GM12878 (cell line): ENCODE data around the gene ANKRD33B. TPM values are rescaled to one million over a fixed set of nuclear protein-coding genes. Genes with fewer than 3 reads are reported as not detected.

Experiments
- ASH2L ChIP-seq: fragments of 300-600, 200-600 bp; sonication (generic); IDR thresholded peaks from 2 replicates; pipeline ENCODE4 v1.6.1; 2017; ENCODE audit warnings: low read depth, mild to moderate bottlenecking, borderline replicate concordance
- BCL11A ChIP-seq: IDR thresholded peaks from 2 replicates; pipeline ENCODE4 v1.6.1; 2011; ENCODE audit warnings: low read depth, low read length
- CHD4 ChIP-seq: fragments of 200-600 bp; sonication (generic); IDR thresholded peaks from 2 replicates; pipeline ENCODE4 v1.6.1; 2016; ENCODE audit warnings: mild to moderate bottlenecking
- CREB1 ChIP-seq: IDR thresholded peaks from 2 replicates; pipeline ENCODE4 v1.6.1; 2012; ENCODE audit warnings: low read depth, mild to moderate bottlenecking, inconsistent platforms
- HDAC2 ChIP-seq: fragments of 200-600 bp; sonication (generic); IDR thresholded peaks from 2 replicates; pipeline ENCODE4 v1.6.1; 2017
- KDM1A ChIP-seq: fragments of 200-600 bp; sonication (generic); IDR thresholded peaks from 2 replicates; pipeline ENCODE4 v1.6.1; 2016; ENCODE audit warnings: borderline replicate concordance
- MEF2B ChIP-seq: fragments of 450-650 bp; IDR thresholded peaks from 2 replicates; pipeline ENCODE4 v1.6.1; 2018; ENCODE audit warnings: mild to moderate bottlenecking, moderate library complexity; ENCODE audit not compliant: partially characterized antibody, poor library complexity, severe bottlenecking
- MXI1 ChIP-seq: fragments of 150-350 bp; IDR thresholded peaks from 2 replicates; pipeline ENCODE4 v1.6.1; 2011; ENCODE audit warnings: low read depth, mild to moderate bottlenecking, inconsistent platforms, low read length, improper control_type of control experiment
- NFYA ChIP-seq: IDR thresholded peaks from 2 replicates; pipeline ENCODE4 v1.6.1; 2011; ENCODE audit warnings: low read depth, mild to moderate bottlenecking, low read length, improper control_type of control experiment, borderline replicate concordance
- RB1 ChIP-seq: fragments of 450-650 bp; formaldehyde crosslinking; IDR thresholded peaks from 2 replicates; pipeline ENCODE4 v1.6.1; 2017; ENCODE audit warnings: mild to moderate bottlenecking, borderline replicate concordance
- SIX5 ChIP-seq: IDR thresholded peaks from 2 replicates; pipeline ENCODE4 v1.6.1; 2011; ENCODE audit warnings: mild to moderate bottlenecking, low read depth, low read length, moderate library complexity; ENCODE audit not compliant: severe bottlenecking
- SREBF1 ChIP-seq: IDR thresholded peaks from 2 replicates; pipeline ENCODE4 v1.6.1; 2012; ENCODE audit warnings: mild to moderate bottlenecking, low read length
- SREBF2 ChIP-seq: IDR thresholded peaks from 2 replicates; pipeline ENCODE4 v1.6.1; 2012; ENCODE audit warnings: mild to moderate bottlenecking, low read length
- TCF12 ChIP-seq: IDR thresholded peaks from 2 replicates; pipeline ENCODE4 v1.6.1; 2011; ENCODE audit warnings: low read depth, mild to moderate bottlenecking, low read length
- WRNIP1 ChIP-seq: IDR thresholded peaks from 2 replicates; pipeline ENCODE4 v1.6.1; 2011; ENCODE audit warnings: low read depth, low read length, improper control_type of control experiment, borderline replicate concordance
- ZNF217 ChIP-seq: fragments of 450-650 bp; IDR thresholded peaks from 2 replicates; pipeline ENCODE4 v1.6.1; 2017; ENCODE audit warnings: antibody characterized with exemption, mild to moderate bottlenecking
- ZNF622 ChIP-seq: fragments of 450-650 bp; IDR thresholded peaks from 2 replicates; pipeline ENCODE4 v1.6.1; 2017; ENCODE audit warnings: mild to moderate bottlenecking, inconsistent platforms
- ZSCAN29 ChIP-seq: fragments of 450-650 bp; IDR thresholded peaks from 2 replicates; pipeline ENCODE4 v1.6.1; 2017; ENCODE audit warnings: mild to moderate bottlenecking, moderate library complexity
- polyA plus RNA-seq, 11 experiments: library from polyadenylated mRNA; depleted of rRNA in 4 of 11; unstranded in 6 of 11; stranded (reverse) in 5 of 11; fragments of >200 nt; fragmentation: Nextera tagmentation in 4 of 11; fragmentation: Illumina TruSeq in 1 of 11; extraction: Ambion mirVana in 4 of 11; extraction: Trizol in 1 of 11; gene quantifications; 1 replicate in 1 of 11; 2 replicates in 10 of 11; pipeline versions ENCODE4 v1.2.1 to v1.2.3, GENCODE V29; 2011 to 2016; ENCODE audit warnings: inconsistent platforms in 2 of 11, missing spikeins in 2 of 11, low read depth in 1 of 11
- total RNA-seq, 4 experiments: library from RNA; depleted of rRNA in 3 of 4; stranded (reverse); fragments of >200 nt in 3 of 4; fragmentation: Illumina TruSeq in 1 of 4; extraction: Trizol in 1 of 4; gene quantifications; 2 replicates each; pipeline versions ENCODE4 v1.2.1 to v1.2.3, GENCODE V29; 2013 to 2021
- TF ChIP-seq, protein P1 (sequence below): fragments of 450-650 bp; IDR thresholded peaks from 2 replicates; pipeline ENCODE4 v1.6.1; 2014; ENCODE audit warnings: mild to moderate bottlenecking
- TF ChIP-seq, protein P2 (sequence below): fragments of 450-650 bp; IDR thresholded peaks from 2 replicates; pipeline ENCODE4 v1.6.1; 2017; ENCODE audit warnings: mild to moderate bottlenecking, low read depth, inconsistent platforms; ENCODE audit not compliant: poor library complexity, severe bottlenecking

ANKRD33B gene
- total and polyA plus RNA-seq, 10 of the 15 experiments (the other 5 are each of a cell fraction or from before 2014, with no cell fraction given): 4.9 to 61.6 (median 15.6) TPM

DNA sequence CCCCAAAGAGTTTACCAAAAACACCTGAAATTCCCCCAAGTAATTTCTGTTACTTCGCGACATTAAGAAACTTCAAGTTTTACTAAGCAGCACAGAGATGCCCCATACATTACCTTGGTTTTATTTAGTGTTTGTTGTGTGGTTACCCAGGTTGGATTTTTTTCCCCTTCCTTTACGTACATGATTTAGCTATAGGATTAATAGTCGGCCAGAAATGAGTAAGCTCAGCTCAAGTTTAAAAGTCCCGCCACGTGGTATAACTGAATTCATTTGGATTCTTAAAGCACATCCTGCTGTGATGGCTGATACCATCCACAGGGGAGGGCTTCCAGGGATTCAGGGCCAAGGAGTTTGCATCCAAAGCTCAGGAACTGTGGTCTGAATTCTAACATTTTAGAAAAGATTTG lies 121.2 kb downstream of the ANKRD33B start (continued):
- TF ChIP-seq SREBF1 (no peak), CHD4 (no peak), CREB1 (peak; percentile 77), ZSCAN29 (no peak), TCF12 (0 out of 2 replicates have a peak, but pooled peaks have one; percentile 27), ASH2L (no peak), BCL11A (peak; percentile 92), KDM1A (no peak), SIX5 (no peak), ZNF217 (no peak), HDAC2 (no peak), SREBF2 (no peak), WRNIP1 (no peak), RB1 (no peak), MEF2B (peak; percentile 82), MXI1 (peak; percentile 67), NFYA (no peak), ZNF622 (no peak)
- TF ChIP-seq, protein P1, sequence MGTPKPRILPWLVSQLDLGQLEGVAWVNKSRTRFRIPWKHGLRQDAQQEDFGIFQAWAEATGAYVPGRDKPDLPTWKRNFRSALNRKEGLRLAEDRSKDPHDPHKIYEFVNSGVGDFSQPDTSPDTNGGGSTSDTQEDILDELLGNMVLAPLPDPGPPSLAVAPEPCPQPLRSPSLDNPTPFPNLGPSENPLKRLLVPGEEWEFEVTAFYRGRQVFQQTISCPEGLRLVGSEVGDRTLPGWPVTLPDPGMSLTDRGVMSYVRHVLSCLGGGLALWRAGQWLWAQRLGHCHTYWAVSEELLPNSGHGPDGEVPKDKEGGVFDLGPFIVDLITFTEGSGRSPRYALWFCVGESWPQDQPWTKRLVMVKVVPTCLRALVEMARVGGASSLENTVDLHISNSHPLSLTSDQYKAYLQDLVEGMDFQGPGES: no peak
- TF ChIP-seq, protein P2, sequence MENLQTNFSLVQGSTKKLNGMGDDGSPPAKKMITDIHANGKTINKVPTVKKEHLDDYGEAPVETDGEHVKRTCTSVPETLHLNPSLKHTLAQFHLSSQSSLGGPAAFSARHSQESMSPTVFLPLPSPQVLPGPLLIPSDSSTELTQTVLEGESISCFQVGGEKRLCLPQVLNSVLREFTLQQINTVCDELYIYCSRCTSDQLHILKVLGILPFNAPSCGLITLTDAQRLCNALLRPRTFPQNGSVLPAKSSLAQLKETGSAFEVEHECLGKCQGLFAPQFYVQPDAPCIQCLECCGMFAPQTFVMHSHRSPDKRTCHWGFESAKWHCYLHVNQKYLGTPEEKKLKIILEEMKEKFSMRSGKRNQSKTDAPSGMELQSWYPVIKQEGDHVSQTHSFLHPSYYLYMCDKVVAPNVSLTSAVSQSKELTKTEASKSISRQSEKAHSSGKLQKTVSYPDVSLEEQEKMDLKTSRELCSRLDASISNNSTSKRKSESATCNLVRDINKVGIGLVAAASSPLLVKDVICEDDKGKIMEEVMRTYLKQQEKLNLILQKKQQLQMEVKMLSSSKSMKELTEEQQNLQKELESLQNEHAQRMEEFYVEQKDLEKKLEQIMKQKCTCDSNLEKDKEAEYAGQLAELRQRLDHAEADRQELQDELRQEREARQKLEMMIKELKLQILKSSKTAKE: peak; percentile 88
